Measurements from ENCODE around the gene SYT7.

The SYT7 gene

GRCh38 chr11:61516191-61516590 lies 64.7 kb downstream of the SYT7 start:
- no peak for DNase-seq (ENCODE audit: low read depth)

- no peak for DNase-seq (ENCODE audit: low read depth)
Observed at GRCh38 chr11:61515686-61516085, 65.2 kb downstream of the SYT7 start.

GRCh38 chr11:61514050-61514917 lies 66.6 kb downstream of the SYT7 start:
- DNase-seq (ENCODE audit: low read depth), result no peak

- DNase-seq (ENCODE audit: low read depth), result no peak
Observed at GRCh38 chr11:61513143-61513765, 67.6 kb downstream of the SYT7 start.

- no peak for DNase-seq (ENCODE audit: low read depth)
Observed at GRCh38 chr11:61512435-61512834, 68.4 kb downstream of the SYT7 start.

GRCh38 chr11:61511383-61511782 lies 69.5 kb downstream of the SYT7 start:
- DNase-seq (ENCODE audit: low read depth), result no peak

- DNase-seq (ENCODE audit: low read depth), result no peak
Observed at GRCh38 chr11:61510974-61511373, 69.9 kb downstream of the SYT7 start.

GRCh38 chr11:61510166-61510919 lies 70.5 kb downstream of the SYT7 start:
- no peak for DNase-seq (ENCODE audit: low read depth)

- DNase-seq (ENCODE audit: low read depth), result peak; percentile 37
Observed at GRCh38 chr11:61509043-61510029, 71.5 kb downstream of the SYT7 start.

- no peak for DNase-seq (ENCODE audit: low read depth)
Observed at GRCh38 chr11:61507962-61508861, 72.7 kb downstream of the SYT7 start, which contains the start of gene LRRC10B. LRRC10B (plus strand) TSS chr11:61508749; CDS start chr11:61508999, 250 bp downstream.

GRCh38 chr11:61507012-61507768 lies 73.7 kb downstream of the SYT7 start:
- DNase-seq (ENCODE audit: low read depth), result no peak

GRCh38 chr11:61505640-61506155 lies 75.2 kb downstream of the SYT7 start:
- DNase-seq (ENCODE audit: low read depth), result no peak

- no peak for DNase-seq (ENCODE audit: low read depth)
Observed at GRCh38 chr11:61505106-61505505, 75.8 kb downstream of the SYT7 start.

- no peak for DNase-seq (ENCODE audit: low read depth)
Observed at GRCh38 chr11:61503135-61503770, 77.6 kb downstream of the SYT7 start.

- DNase-seq (ENCODE audit: low read depth), result no peak
Observed at GRCh38 chr11:61502522-61502921, 78.4 kb downstream of the SYT7 start.

GRCh38 chr11:61499816-61500491 lies 80.9 kb downstream of the SYT7 start:
- no peak for DNase-seq (ENCODE audit: low read depth)

GRCh38 chr11:61498767-61499341 lies 82.0 kb downstream of the SYT7 start:
- DNase-seq (ENCODE audit: low read depth), result no peak

GRCh38 chr11:61497876-61498275 lies 83.0 kb downstream of the SYT7 start:
- DNase-seq (ENCODE audit: low read depth), result no peak
